Measurements from ENCODE around the gene APBA1.

The APBA1 gene

DNA sequence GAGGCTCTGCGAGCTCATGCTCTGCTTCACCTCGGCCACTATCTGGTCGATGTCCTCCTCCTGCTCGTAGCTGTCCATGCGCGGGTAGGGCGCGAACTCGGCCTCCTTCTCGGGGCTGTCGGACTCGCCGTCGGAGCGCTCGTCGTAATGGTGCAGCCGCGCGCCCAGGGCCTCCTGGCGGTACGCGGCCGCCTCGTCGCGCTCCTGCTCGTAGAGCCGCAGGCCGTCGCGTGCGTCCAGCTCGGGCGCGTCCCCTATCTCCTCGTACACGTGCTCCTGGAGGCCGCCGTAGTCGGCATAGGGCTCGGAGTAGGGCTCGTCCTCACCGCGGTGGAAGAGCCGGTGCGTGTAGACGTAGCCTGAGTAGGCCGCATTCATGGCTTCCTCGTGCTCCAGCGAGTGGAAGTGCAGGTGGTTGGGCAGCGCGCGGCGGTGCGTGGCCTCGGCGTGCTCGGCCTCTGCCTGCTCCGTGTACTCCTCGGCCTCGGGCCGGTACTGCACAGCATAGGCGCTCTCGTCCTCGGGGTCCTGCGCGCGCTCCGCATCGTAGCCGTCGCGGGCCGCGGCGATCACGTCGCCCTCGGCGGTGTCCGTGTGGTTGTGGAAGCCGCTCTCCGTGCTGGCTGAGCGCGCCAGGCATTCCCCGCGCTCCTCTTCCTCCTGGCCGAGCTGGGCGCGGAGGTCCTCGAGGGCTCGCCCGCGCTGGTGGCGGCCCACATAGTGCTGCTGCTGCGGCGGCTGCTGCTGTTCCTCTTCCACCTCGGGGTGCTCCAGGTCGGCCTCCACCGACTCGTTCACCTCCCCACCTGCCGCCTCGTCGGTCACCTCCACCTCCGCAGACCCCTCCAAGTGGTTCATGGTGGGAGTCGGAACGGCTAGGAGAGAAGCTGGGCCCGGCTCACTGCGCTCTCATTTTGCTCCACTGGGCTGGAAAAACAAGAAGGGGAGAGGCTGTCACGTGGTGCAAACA, 155.5 kb downstream of the APBA1 start:
- no peak for DNase-seq

DNA sequence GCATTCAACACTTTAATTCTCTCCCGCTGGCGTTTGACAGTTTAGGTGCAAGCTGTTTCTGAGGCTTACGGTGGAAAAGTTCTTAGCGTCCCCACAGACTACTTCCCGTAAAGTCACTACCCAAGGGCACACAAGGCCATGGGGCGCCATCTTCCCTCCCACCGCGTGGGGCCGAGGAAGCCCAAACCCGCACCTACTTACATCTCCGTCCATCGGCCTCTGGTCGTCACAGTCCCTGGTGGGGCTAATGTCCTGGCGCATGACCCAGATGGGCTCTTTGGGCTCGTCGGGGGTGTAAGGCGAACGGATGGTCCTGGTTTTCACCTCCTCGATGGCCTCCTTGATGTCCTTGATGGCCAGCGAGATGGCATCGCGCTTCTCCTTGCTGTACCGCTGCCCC, 156.4 kb downstream of the APBA1 start:
- DNase-seq, result no peak

DNA sequence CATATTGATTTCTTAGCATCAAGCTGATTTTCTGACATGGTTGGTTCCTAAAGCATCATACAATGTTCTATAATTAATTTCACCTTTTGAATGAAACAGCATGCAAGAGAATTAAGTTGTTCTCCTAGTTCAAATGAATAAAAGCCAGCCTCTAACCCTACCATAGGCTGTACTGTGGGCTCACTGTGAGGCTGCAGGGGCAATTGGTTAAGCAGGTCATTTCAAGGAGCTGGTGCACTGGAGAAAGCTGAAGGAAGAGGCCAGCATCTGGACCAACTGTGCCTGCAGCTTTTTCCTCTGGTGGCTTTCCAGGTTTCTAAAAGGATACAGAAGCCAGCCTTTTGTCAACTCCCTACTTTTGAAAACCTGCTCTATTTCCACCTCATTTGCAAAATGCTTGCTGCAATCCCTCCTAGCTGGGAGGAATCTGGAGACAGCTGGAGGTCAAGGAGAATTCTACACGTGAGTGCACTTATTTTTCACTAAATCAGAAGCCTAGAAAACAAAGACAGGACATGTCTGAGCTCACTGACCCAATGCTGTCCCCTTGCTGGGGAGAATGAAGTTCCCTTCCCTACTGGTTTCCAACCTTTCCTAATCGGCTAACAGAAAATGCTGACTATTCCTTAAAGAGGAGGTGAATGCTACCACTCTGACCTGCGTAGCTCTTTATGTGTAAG, 158.9 kb downstream of the APBA1 start:
- DNase-seq, result no peak

DNA sequence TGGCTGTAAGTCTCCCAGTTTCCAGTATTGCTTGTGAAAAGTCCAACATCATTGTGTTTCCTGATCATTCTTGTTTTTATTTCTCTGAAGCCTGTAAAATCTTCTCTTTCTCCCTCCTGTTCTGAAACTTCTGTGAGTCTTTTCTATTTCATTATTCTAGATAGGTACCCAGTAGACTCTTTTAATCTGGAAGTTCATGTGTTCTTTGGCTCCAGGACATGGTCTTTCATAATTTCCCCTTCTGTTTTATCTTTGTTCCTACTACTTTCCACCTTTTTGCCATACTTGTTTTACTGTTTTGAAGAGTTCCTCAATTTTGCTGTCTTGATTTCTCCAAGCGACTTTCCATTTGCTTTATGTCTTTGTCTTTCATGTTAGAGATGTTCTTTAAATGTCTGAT, 168.1 kb downstream of the APBA1 start:
- DNase-seq, result no peak

DNA sequence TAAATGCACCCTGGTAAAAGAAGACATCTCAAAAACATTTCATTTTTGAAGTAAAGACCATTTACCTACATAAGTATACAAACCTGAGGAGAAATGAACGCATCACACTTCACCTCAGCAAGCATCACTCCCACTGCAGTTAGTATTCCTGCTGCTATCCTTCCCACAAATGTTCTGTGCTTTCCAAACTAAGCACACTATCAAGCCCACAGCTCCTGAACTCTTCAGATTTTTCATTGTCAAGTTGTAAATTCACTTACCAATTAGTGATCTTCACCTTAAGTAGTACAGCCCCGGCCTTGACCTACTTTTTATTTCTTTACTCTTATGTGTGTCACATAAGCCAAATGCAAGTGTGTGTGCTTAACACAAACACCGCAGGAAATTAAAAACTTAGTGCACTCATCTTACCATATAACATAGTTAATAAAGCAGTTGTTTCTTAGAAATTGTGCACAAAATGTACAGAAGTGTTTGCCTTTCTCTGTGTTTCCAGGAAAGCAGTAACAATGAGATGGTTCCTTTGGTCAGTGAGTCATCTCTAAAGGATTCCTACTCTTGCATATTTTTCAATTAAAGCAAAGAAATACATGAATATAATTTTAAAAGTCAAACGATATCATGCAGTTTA, 169.4 kb downstream of the APBA1 start:
- peak; percentile 49 for DNase-seq

DNA sequence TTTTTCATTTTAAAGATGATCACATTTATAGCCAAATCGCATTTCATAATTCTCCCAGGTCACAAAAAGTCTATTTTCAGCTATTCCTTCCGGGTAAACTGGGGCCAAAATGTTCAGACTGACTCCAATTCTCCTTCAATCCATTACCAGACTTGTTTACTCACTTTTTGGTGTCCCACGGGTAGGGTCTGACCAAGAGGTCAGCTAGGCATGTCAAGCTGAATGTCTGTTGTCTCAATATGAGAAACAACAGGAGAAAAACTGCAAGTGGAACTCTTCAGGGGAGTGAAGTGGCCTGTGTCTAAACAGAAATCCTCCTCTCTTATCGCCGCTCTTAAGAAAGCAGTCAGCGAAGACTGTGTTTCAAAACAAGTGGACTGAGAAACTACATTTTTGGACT, 171.3 kb downstream of the APBA1 start:
- DNase-seq, result no peak

DNA sequence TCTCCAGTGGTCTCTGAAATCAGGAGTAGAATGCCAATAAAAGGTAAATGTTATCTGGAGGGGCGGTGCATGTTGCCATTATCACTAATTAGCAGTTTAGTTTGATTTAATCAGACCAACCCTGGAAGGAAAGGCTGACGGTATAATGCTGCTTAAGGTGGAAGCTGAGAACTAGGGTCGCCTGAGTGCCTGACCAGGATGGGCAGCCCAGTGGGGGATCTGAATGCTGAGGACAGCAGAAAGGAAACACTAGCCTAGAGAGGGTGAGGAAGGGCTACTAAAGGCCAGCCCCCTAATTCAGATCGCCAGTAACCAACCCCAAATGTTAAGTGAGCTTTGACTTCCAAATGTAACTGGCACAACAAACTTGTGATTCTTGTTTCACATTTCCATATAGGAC, 172.2 kb downstream of the APBA1 start:
- no peak for DNase-seq

DNA sequence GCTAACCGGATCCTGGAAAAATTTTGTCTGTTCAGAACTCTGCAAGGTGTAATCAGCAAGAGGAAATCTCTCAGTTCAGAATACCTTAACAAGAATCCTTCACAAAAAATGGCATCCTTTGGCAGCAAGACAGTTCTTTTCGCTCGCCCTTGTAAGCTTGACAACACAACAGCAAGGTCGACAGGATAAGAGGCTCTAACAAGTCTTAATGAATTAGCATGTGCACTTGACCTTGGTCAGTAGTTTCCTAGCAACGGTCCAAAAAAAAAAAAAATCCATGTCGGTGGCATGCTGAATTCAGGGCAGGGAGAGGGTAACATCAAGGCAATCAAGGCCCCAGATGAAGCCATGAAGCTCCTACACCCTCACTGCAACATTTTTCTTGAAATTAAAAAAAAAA, 172.8 kb downstream of the APBA1 start:
- no peak for DNase-seq

DNA sequence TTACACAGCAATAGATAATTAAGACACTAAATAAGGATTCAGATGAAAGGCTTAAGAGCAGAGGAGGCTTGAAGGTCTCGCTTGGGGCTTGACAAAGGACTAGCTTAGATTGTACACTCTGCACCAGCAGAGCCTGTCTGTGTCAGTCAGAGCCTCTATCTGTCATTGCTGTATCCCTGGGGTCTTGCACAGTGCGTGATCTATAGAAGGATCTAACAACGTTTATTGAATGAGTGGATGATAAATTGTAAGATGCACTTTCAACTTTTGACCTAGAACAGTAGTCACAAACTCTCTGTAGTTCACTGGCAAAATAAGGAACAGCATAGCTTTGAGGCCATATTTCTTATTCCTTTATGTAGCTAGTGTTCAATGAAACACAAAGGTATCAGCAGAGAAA, 173.7 kb downstream of the APBA1 start:
- no peak for DNase-seq

DNA sequence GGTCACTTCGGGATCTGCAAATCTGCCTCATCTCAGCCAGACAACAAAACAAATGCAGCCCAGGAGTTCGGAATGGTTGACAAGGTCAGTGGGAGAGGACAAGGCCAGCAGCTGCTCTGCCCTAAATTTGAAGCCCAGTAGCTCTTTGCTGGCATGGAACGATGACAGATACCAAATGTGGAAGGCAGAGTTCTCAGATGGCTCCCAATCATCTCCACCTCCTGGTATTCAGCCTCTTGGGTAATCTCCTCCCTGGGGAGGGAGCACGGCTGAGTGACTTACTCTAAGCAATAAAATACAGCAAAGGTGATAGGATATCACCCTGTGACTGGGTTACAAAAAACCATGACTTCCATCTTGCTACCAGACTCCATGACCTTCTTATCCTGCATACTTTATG, 174.4 kb downstream of the APBA1 start:
- no peak for DNase-seq

DNA sequence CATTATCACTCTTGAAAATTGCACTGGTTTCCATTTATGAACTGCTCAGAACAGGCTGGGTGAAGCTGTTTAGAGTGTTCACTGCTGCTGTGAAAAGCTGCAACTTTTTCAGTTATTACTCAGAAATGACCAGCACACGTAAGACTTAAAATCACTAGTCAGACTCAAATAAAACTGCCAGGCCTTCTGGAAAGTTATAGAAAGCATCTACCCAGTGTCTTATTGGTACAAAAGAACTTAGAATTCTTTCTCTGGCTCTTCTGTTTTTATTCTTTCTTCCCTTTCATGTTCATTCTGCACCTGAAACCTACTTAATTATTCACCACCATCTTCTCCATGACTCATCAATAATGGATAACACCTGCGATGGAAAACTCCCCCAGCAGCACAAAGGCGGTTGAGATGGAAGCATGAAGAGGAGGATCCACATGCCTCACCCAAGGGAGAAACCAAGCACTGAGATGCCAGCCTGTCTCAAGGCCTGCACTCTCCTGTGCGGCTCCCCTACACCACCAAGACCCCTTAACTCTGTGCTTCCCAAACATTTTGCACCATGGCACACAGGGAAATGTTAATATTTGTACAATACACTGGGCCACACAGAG, 175.2 kb downstream of the APBA1 start:
- no peak for DNase-seq

DNA sequence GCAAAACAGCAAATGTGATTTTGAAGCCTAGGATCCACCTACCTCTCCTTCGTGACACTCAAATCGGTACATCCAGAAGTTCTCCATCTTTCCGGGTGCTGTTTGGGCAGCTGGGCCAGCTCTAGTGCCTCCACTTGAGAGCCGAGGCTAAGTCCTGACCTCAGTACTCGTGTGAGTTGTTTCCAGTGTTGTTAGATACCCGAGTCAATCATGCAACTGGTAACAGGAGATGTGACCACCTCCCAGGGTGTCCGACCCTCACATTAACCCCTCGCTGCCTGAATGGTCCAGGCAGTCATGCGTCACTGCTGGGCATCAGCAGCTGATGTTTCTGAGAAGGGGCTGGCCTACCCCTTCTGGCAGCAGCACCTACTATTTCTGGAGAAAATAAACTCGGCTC, 176.9 kb downstream of the APBA1 start:
- no peak for DNase-seq

DNA sequence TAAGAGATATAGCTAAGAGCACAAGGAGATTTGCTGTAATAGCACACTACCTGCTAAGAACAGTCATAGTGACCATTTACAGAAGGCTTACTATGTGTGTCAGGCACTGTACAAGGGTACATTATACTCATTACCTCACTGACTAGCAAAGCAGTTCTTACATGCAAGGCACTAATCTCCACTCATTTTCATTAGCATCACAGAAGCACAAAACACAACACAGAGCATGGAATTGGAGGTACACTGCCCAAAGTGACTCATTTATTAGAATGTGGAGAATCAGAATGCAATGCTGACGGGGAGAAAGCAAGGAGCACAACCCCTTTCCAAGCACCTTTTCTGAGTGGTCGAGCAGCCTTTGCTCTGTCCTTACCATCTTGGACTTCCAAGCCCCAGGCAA, 177.4 kb downstream of the APBA1 start:
- no peak for DNase-seq

DNA sequence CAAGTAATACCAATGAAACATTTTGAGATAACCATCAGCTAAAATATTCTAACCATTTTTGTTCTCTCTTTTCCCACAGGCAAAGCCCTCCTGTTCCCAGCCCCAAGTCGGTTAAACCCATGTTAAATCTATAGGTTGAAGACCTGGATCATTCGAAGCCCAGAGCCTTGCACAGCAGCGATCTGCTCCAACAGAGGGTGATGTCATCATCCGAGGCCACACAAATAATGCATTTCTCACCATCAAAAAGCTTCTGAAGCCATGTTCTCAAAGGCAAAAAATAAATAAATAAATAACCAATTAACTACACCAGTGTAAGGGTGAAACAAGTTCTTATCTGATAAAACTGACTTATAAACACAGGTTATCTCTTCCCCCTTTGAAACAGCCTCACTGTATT, 178.0 kb downstream of the APBA1 start:
- no peak for DNase-seq

DNA sequence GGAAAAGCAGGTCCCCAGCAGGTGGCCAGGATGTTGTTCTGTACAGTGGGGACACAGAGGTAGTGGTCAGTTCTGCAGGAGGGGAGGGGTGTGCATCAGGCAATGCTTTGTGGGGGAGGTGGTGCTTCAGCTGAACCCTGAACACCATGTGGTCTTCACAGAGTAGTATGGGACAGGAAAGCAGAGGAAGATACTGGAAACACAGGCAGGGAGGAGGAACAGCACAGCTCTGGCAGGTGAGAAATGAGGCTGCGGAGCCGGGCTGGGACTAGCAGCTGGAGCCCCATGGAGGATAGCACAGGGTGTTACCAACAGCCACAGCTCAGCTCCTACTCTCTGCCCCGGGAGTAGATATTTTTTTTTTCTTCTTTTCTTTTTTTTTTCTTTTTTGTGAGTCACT, 185.7 kb downstream of the APBA1 start:
- DNase-seq, result no peak

DNA sequence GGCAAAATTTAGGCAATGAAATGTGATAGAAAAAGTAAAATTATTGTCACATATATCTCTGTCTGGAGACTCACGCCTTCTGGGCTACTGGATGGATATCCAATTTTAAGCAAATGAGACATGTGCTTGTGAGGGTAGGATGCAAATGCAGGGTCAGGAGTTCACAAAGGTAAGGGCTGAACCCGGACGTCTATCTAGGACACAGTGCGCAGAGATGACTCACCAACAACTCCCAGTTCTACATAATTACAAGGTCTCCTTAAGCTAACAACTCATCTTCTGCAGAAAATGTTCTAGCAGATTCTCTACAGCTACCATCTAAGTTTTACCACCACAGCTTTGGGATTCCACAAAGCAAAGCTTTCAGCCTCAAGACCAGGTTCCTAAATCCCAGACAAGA, 186.7 kb downstream of the APBA1 start:
- no peak for DNase-seq

DNA sequence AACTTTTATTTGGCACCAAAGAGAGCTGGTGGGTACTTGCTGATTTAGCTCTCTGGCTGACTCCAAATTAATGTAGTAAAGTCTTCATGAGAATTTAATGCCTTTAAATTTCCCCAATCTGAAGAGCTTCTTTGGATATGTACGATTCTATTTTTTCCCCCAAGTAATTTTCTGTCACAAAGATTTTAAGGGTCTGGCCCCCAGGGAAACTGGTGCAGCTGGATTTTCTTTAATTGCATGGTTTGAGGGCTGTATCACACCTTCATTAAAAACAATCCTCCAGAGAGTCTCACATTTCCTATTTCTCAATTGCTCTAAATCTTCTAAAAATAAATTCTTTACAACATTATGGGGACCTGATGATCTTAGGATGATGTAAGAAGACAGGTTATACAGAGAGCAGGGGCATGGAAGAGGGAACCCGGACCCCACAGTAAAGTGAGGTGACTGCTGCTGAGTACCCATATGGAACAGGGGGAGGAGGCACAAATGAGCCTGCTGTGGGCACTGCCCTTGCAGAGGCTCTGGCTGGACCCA, 188.2 kb downstream of the APBA1 start:
- no peak for DNase-seq

DNA sequence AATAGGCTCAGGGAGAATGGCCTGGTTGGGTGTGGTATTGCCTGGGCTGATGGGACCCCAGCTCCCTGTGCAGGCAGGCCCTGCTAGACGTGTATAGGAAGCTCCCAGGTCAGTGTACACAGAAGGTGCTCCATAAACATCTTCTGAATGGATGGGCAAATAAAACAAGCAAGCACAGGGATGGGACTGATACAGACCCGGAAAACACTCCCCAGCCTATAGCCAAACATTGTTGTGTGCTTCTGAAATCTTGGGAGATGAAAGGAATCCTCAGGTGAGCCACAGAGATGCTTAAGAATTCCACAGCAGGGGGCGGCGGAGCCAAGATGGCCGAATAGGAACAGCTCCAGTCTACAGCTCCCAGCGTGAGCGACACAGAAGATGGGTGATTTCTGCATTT, 195.4 kb downstream of the APBA1 start:
- no peak for DNase-seq

DNA sequence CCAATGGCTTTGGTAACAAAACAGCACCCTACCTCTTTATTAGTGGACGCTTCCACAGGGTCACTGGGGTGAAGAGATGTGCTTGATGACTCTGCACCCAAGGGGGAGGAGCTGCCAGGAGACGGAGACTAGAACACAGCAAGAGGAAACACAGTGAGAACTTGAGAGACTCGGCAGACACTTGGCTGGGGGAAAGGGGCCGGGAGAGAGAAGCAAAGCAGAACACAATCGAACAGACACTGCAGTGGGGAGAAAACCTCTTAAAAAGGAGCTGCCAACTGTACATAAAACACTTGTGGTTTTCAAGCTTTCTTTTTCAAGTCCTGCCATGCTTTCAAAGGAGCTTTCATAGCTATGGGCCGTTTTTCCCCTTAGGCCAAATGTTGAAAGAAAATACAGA, 196.2 kb downstream of the APBA1 start:
- no peak for DNase-seq

DNA sequence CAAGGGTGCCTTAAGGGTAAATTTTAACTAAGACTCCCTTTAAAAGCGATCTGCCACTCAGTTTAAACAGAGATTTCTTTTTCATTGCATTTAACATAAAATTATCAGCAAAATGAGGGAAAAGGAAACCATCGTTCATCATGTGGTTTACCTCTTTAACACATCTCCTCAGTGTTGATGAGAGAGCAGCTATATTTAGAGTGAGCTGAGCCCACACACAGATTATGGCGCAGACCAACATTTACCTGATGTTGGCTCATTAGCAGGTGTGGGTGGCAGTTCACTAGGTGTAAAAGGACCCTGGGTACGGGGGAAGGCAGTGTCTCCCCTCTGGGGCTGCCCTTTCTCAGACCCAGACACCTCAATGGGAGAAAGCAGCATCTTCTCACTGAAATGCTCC, 197.3 kb downstream of the APBA1 start:
- no peak for DNase-seq

DNA sequence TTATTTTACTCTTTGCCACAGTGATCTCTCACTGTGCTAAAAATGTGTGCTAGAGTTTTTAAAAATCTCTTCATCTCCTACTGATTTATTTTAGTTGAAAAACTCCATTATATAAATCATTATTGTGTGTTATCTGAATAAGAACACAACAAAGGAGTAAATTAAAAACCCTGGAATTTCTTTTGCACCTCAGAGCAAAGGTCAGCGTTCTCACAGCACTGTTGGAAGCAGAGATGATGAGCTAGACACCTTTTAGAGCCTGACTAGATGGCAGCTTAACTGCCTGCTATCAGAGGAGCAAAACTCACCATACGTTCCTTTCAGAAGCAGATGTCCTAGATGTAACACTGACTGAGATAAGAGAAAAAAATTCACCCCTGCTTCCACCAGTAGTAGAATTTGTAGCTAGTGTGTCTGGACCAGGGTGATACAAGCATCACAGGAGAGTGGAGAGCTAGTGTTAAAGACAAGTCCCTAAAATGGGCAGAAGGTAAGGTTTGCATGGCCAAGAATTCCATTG, 200.0 kb downstream of the APBA1 start:
- no peak for DNase-seq

DNA sequence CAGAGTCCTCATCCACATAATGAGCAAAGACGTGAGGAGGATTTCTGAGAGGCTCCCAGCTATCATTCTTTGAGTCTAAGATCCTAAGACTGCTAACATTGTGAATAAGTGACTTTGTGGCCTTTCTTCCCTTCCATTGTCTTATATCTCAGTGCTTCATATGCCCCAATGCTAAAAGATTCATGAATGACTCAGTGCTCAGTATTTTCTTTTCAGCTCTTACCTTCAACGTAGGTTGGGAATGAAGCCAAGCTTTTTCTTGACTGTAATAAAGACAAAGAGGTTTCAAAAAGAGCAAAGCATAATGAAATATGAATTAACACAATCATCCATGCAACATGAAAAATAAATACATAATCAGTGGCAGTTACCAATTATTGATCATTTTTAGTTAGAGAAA, 200.7 kb downstream of the APBA1 start:
- DNase-seq, result peak; percentile 27

Measured in fibroblast of skin of right biceps (primary cell).